Measurements from ENCODE around the gene TPP1. TPM values are rescaled to one million over a fixed set of nuclear protein-coding genes. Genes with fewer than 3 reads are reported as not detected.

The TPP1 gene
- total and polyA plus RNA-seq, 2 of the 13 experiments (the other 11 are each of a cell fraction or from before 2014, with no cell fraction given) = 13.9 to 74.6 TPM

DNA sequence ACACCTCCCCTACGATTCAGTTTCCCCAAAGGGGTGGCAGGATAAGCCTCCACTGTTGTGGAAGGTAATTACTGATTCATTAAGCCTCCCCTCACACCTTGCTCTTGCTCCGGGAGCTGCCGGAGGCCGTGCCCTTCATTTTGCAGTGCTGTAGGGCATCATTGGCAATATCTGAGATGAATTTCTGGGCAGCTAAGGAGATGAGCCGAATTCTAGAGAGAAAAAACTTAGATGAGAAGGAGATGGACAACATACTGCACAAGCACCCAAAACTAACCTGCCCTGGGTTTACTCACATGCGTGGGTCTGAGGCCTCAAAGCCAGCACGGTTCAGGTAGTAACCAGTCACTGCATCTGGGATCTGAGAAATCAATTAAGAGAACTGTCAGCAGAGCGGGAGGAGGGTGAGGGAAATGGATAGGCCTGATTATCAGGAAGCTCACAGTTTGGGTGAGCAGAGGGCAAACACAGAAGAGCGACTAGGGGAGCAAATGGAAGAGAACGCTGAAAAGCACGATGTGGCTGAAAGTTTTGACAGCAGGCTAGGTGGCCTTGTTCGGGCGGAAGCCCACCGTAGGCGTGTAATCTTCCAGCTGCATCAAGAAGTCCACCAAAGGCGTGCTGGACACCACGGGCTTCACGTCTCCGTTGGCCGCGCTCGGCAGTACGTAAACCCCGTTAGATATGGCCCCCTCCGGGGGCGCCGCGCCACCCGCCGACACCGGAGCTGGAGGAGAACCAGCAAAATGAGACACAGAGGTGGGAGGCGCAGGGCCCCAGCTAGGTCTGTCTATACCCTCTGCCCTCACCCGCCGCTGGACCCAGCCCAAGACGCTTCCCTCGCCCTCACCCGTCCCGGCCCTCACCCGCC, 7.9 kb downstream of the TPP1 start (continued):
- TF ChIP-seq ZNF281 (CRISPR knock-in tag; IDR thresholded peaks at IDR 0.05; ENCODE audit: borderline replicate concordance) (no peak), KLF9 (CRISPR knock-in tag; IDR thresholded peaks at IDR 0.05; ENCODE audit: low read depth) (no peak), ZNF546 (CRISPR knock-in tag; conservative IDR thresholded peaks at IDR 0.05) (0 out of 2 replicates have a peak, but pooled peaks have one; percentile 3), RARA (CRISPR knock-in tag; IDR thresholded peaks at IDR 0.05) (no peak), NFIC (IDR thresholded peaks at IDR 0.05; ENCODE audit: low read length) (no peak), KDM2A (CRISPR knock-in tag; IDR thresholded peaks at IDR 0.05; ENCODE audit: borderline replicate concordance, low read depth) (peak; percentile 19), ZNF563 (CRISPR knock-in tag; IDR thresholded peaks at IDR 0.05) (no peak), CHCHD3 (CRISPR knock-in tag; IDR thresholded peaks at IDR 0.05) (no peak), THAP8 (CRISPR knock-in tag; IDR thresholded peaks at IDR 0.05; ENCODE audit: borderline replicate concordance) (no peak), U2AF2 (IDR thresholded peaks at IDR 0.05; ENCODE audit: low read depth, low read length) (no peak), ZMYM4 (CRISPR knock-in tag; IDR thresholded peaks at IDR 0.05) (no peak), ATF1 (CRISPR knock-in tag; IDR thresholded peaks at IDR 0.05) (no peak), ZNF275 (CRISPR knock-in tag; IDR thresholded peaks at IDR 0.05; ENCODE audit: borderline replicate concordance) (0 out of 2 replicates have a peak, but pooled peaks have one; percentile 3), ARHGAP35 (CRISPR knock-in tag; IDR thresholded peaks at IDR 0.05; ENCODE audit: borderline replicate concordance) (no peak), NFKB2 (CRISPR knock-in tag; IDR thresholded peaks at IDR 0.05; ENCODE audit: borderline replicate concordance) (no peak), ZNF205 (CRISPR knock-in tag; IDR thresholded peaks at IDR 0.05) (no peak), TAF15 (IDR thresholded peaks at IDR 0.05; ENCODE audit: low read depth, low read length, poor library complexity, severe bottlenecking) (no peak), ZFP1 (CRISPR knock-in tag; IDR thresholded peaks at IDR 0.05) (no peak), NKX3-1 (CRISPR knock-in tag; IDR thresholded peaks at IDR 0.05) (0 out of 2 replicates have a peak, but pooled peaks have one; percentile 21), AGO2 (optimal IDR thresholded peaks at IDR 0.05; ENCODE audit: low read depth, low read length) (peak; percentile 93), TP53 (CRISPR knock-in tag; conservative IDR thresholded peaks at IDR 0.05) (no peak)

Measured in HepG2 (cell line).